Osteocyte (in vitro differentiated cells): Measurements from ENCODE around the gene PCSK6. TPM values are rescaled to one million over a fixed set of nuclear protein-coding genes. Genes with fewer than 3 reads are reported as not detected.

Experiments used
- DNase-seq: peaks from one replicate; pipeline ENCODE4 v3.0.0; 2021; ENCODE audit warnings: mixed read lengths; ENCODE audit not compliant: unreplicated experiment; ENCODE audit errors: extremely low spot score
- H3K27ac Mint-ChIP-seq: one replicate; pipeline ENCODE4 v1.8.0; 2021; ENCODE audit warnings: mild to moderate bottlenecking, mixed read lengths; ENCODE audit not compliant: unreplicated experiment
- H3K27me3 Mint-ChIP-seq: one replicate; pipeline ENCODE4 v1.8.0; 2021; ENCODE audit warnings: mixed read lengths; ENCODE audit not compliant: unreplicated experiment
- H3K36me3 Mint-ChIP-seq: one replicate; pipeline ENCODE4 v1.8.0; 2021; ENCODE audit warnings: mixed read lengths; ENCODE audit not compliant: unreplicated experiment
- H3K4me1 Mint-ChIP-seq: one replicate; pipeline ENCODE4 v1.8.0; 2021; ENCODE audit warnings: mixed read lengths; ENCODE audit not compliant: unreplicated experiment
- H3K4me3 Mint-ChIP-seq: one replicate; pipeline ENCODE4 v1.8.0; 2021; ENCODE audit warnings: mild to moderate bottlenecking, moderate library complexity, mixed read lengths; ENCODE audit not compliant: unreplicated experiment
- H3K9me3 Mint-ChIP-seq: one replicate; pipeline ENCODE4 v1.8.0; 2021; ENCODE audit warnings: mixed read lengths; ENCODE audit not compliant: unreplicated experiment
- total RNA-seq: library from RNA; stranded (reverse); gene quantifications from 2 replicates; pipeline ENCODE4 v1.2.1, GENCODE V29; 2021
- TF ChIP-seq, protein P1 (sequence below): fragments of 200-600 bp; sonication (generic); IDR thresholded peaks from 2 replicates; pipeline ENCODE4 v1.5.0; 2021; ENCODE audit warnings: antibody characterized with exemption, mild to moderate bottlenecking, moderate library complexity

PCSK6 gene
- total RNA-seq, 1 donor from 2014 or later = 0.43 TPM

DNA sequence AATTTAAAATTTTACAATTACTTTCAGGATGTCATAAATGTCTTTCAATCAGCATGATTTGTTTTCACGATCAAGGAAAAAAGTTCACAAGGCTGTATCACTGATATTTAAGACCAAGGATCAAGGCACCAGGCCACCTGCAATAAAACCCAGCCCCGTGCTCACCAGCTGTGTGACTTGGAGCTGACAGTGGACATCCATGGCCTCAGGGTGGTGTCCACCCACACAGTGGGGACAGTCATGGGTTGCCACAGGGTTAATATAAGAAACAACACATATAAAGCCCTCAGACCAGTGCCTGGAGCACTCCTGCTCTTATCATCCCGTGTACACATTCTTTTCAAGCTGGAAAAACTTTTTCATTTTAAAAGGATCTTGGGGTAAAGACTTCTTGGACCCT is 56.5 kb downstream of the PCSK6 start:
- DNase-seq = peak; percentile 32
- H3K4me1 Mint-ChIP-seq = no peaks in the 10 kb centered on the region
- no peaks in the 10 kb centered on the region for H3K36me3 Mint-ChIP-seq
- peaks cover 12% of the 10 kb centered on the region for H3K27me3 Mint-ChIP-seq
- no peaks in the 10 kb centered on the region for H3K9me3 Mint-ChIP-seq
- TF ChIP-seq, protein P1, sequence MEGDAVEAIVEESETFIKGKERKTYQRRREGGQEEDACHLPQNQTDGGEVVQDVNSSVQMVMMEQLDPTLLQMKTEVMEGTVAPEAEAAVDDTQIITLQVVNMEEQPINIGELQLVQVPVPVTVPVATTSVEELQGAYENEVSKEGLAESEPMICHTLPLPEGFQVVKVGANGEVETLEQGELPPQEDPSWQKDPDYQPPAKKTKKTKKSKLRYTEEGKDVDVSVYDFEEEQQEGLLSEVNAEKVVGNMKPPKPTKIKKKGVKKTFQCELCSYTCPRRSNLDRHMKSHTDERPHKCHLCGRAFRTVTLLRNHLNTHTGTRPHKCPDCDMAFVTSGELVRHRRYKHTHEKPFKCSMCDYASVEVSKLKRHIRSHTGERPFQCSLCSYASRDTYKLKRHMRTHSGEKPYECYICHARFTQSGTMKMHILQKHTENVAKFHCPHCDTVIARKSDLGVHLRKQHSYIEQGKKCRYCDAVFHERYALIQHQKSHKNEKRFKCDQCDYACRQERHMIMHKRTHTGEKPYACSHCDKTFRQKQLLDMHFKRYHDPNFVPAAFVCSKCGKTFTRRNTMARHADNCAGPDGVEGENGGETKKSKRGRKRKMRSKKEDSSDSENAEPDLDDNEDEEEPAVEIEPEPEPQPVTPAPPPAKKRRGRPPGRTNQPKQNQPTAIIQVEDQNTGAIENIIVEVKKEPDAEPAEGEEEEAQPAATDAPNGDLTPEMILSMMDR = no peak
- H3K4me3 Mint-ChIP-seq = no peak overlapping the region
- H3K27ac Mint-ChIP-seq = no peak overlapping the region

- H3K27me3 Mint-ChIP-seq = peaks cover 19% of the 10 kb centered on the region
- H3K4me3 Mint-ChIP-seq = no peak overlapping the region
- no peaks in the 10 kb centered on the region for H3K36me3 Mint-ChIP-seq
- no peak overlapping the region for H3K27ac Mint-ChIP-seq
- TF ChIP-seq, protein P1 = no peak
- H3K9me3 Mint-ChIP-seq = no peaks in the 10 kb centered on the region
- H3K4me1 Mint-ChIP-seq = no peaks in the 10 kb centered on the region
- DNase-seq = peak; percentile 38
Observed at GRCh38 chr15:101431748-101432147, 57.8 kb downstream of the PCSK6 start.

DNA sequence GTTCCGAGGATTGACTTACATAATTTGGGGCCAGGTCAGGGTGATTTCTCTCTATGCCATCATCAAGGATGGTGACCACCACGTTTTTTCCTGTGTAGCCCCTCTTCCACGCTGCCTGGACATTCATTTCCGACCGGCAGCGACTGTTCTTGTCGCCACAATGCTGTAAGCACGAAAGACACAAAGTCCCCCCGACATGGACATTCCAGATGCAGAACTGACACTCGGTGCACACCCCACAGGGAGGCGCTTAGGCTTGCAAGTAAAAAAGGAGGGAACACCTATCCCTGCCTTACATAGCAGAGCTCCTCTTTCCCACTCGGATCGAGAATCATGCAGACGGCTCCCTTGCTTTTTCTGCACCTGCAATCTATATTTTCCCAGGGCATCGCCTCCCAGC is 58.2 kb downstream of the PCSK6 start:
- Mint-ChIP-seq H3K27ac (no peak overlapping the region), H3K27me3 (peaks cover 19% of the 10 kb centered on the region), H3K9me3 (no peaks in the 10 kb centered on the region), H3K36me3 (no peaks in the 10 kb centered on the region), H3K4me1 (no peaks in the 10 kb centered on the region), H3K4me3 (no peak overlapping the region)
- DNase-seq = peak; percentile 76
- TF ChIP-seq, protein P1 = no peak

- TF ChIP-seq, protein P1 = no peak
- peak; percentile 74 for DNase-seq
- Mint-ChIP-seq H3K9me3 (no peaks in the 10 kb centered on the region), H3K36me3 (no peaks in the 10 kb centered on the region), H3K27ac (no peak overlapping the region), H3K27me3 (peaks cover 15% of the 10 kb centered on the region), H3K4me1 (no peaks in the 10 kb centered on the region), H3K4me3 (no peak overlapping the region)
Observed at GRCh38 chr15:101429646-101430045, 59.9 kb downstream of the PCSK6 start.

DNA sequence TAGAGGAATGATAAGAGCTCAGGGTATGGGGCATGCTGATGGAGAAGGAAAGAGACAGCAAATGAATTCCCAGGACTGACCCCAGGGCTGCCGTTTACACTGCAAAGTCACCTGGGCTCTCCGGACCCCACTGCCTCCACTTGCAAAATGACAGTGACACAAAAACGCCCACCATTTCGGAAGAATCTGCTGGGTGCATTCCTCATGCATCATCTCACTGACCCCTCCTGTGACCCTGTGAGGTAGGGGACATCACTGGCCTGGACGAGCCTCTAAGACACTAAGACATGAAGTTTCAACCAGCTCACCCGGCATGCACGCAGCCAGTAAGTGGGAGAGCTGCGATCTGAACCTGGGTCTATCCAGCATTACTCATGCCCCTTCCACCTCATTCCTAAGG is 60.3 kb downstream of the PCSK6 start:
- peak; percentile 53 for DNase-seq
- Mint-ChIP-seq H3K4me1 (no peaks in the 10 kb centered on the region), H3K4me3 (no peak overlapping the region), H3K27ac (no peak overlapping the region), H3K27me3 (peaks cover 14% of the 10 kb centered on the region), H3K36me3 (no peaks in the 10 kb centered on the region), H3K9me3 (no peaks in the 10 kb centered on the region)
- TF ChIP-seq, protein P1 = no peak
